HepG2 (cell line): ENCODE results near the gene CERS4. TPM values are rescaled to one million over a fixed set of nuclear protein-coding genes. Genes with fewer than 3 reads are reported as not detected.
A peak's percentile ranks its signal among the peaks of the same experiment; 100 is the strongest.

Experiments used
- ATF3 ChIP-seq: sonication (generic); formaldehyde crosslinking; IDR thresholded peaks from 2 replicates; pipeline ENCODE4 v1.4.0; 2020; ENCODE audit warnings: missing genetic modification reagents
- CENPBD1 ChIP-seq: sonication (generic); formaldehyde crosslinking; IDR thresholded peaks from 2 replicates; pipeline ENCODE4 v1.8.0; 2022; ENCODE audit warnings: missing genetic modification reagents, low read depth, mild to moderate bottlenecking, borderline replicate concordance
- DMAP1 ChIP-seq: IDR thresholded peaks from 2 replicates; pipeline ENCODE4 v1.6.1; 2016
- NR2C2 ChIP-seq: sonication (generic); formaldehyde crosslinking; IDR thresholded peaks from 2 replicates; pipeline ENCODE4 v1.4.0; 2020; ENCODE audit warnings: missing genetic modification reagents, mild to moderate bottlenecking, moderate library complexity, borderline replicate concordance
- POLR2AphosphoS5 ChIP-seq: IDR thresholded peaks from 2 replicates; pipeline ENCODE4 v1.6.1; 2012; ENCODE audit warnings: low read depth, low read length
- RFXAP ChIP-seq: sonication (generic); formaldehyde crosslinking; IDR thresholded peaks from 2 replicates; pipeline ENCODE4 v1.4.0; 2020; ENCODE audit warnings: missing genetic modification reagents, borderline replicate concordance
- SKIL ChIP-seq: sonication (generic); formaldehyde crosslinking; IDR thresholded peaks from 2 replicates; pipeline ENCODE4 v1.8.0; 2022; ENCODE audit warnings: missing genetic modification reagents, mild to moderate bottlenecking, moderate library complexity, borderline replicate concordance
- SNAPC4 ChIP-seq: sonication (generic); formaldehyde crosslinking; IDR thresholded peaks from 2 replicates; pipeline ENCODE4 v1.4.0; 2020; ENCODE audit warnings: mild to moderate bottlenecking, missing genetic modification reagents
- STAG1 ChIP-seq: sonication (generic); formaldehyde crosslinking; IDR thresholded peaks from 2 replicates; pipeline ENCODE4 v1.4.0; 2020; ENCODE audit warnings: missing genetic modification reagents
- XBP1 ChIP-seq: sonication (generic); formaldehyde crosslinking; IDR thresholded peaks from 2 replicates; pipeline ENCODE4 v1.5.0; 2020; ENCODE audit warnings: missing genetic modification reagents
- ZBTB33 ChIP-seq: sonication (generic); formaldehyde crosslinking; IDR thresholded peaks from 2 replicates; pipeline ENCODE4 v1.4.0; 2020; ENCODE audit warnings: missing genetic modification reagents
- ZNF121 ChIP-seq: sonication (generic); formaldehyde crosslinking; IDR thresholded peaks from 2 replicates; pipeline ENCODE4 v1.5.0; 2020; ENCODE audit warnings: mild to moderate bottlenecking, missing genetic modification reagents
- ZNF232 ChIP-seq: sonication (generic); formaldehyde crosslinking; IDR thresholded peaks from 2 replicates; pipeline ENCODE4 v1.4.0; 2020; ENCODE audit warnings: missing genetic modification reagents, borderline replicate concordance
- ZNF552 ChIP-seq: sonication (generic); formaldehyde crosslinking; IDR thresholded peaks from 2 replicates; pipeline ENCODE4 v1.9.0; 2022; ENCODE audit warnings: missing genetic modification reagents, mild to moderate bottlenecking, borderline replicate concordance
- ZNF605 ChIP-seq: sonication (generic); formaldehyde crosslinking; IDR thresholded peaks from 2 replicates; pipeline ENCODE4 v1.8.0; 2022; ENCODE audit warnings: mild to moderate bottlenecking, missing genetic modification reagents
- ZNF784 ChIP-seq: sonication (generic); formaldehyde crosslinking; IDR thresholded peaks from 2 replicates; pipeline ENCODE4 v1.5.1; 2020; ENCODE audit warnings: missing genetic modification reagents, mild to moderate bottlenecking, borderline replicate concordance
- ZZZ3 ChIP-seq: sonication (generic); formaldehyde crosslinking; IDR thresholded peaks from 2 replicates; pipeline ENCODE4 v1.4.0; 2020; ENCODE audit warnings: missing genetic modification reagents, mild to moderate bottlenecking, borderline replicate concordance
- polyA plus RNA-seq, 8 experiments: library from polyadenylated mRNA; depleted of rRNA in 3 of 8; stranded (reverse) in 7 of 8; unstranded in 1 of 8; fragments of >200 nt; fragmentation: Illumina TruSeq in 4 of 8; extraction: Trizol in 4 of 8; gene quantifications; 2 replicates each; pipeline versions ENCODE4 v1.2.1 to v1.2.3, GENCODE V29; 2011 to 2016; ENCODE audit warnings: low read depth in 4 of 8, missing spikeins in 1 of 8, mixed read lengths in 1 of 8; ENCODE audit not compliant: insufficient read depth in 1 of 8
- total RNA-seq, 5 experiments: library from RNA; depleted of rRNA; stranded (reverse); fragments of >200 nt; fragmentation: Illumina TruSeq; extraction: Trizol; gene quantifications; 2 replicates each; pipeline ENCODE4 v1.2.3, GENCODE V29; 2016; ENCODE audit warnings: low read depth in 1 of 5

Gene CERS4
- total and polyA plus RNA-seq, 2 of the 13 experiments (the other 11 are each of a cell fraction or from before 2014, with no cell fraction given) = 74.7 to 83.5 TPM

GRCh38 chr19:8245869-8246835 is 37.0 kb downstream of the CERS4 start (continued):
- TF ChIP-seq SNAPC4 (CRISPR knock-in tag) (no peak), RFXAP (CRISPR knock-in tag) (no peak), ZNF605 (CRISPR knock-in tag) (peak; percentile 72), STAG1 (CRISPR knock-in tag) (peak; percentile 23), ZNF784 (CRISPR knock-in tag) (0 out of 2 replicates have a peak, but pooled peaks have one; percentile 13), ZNF232 (CRISPR knock-in tag) (no peak), SKIL (CRISPR knock-in tag) (peak; percentile 71; the same call in 1 of the 2 replicates), ZBTB33 (CRISPR knock-in tag) (no peak; the same call in 1 of the 2 replicates), ZNF121 (CRISPR knock-in tag) (peak; percentile 91), NR2C2 (CRISPR knock-in tag) (peak; percentile 81), DMAP1 (CRISPR knock-in tag) (peak; percentile 75; the same call in 1 of the 2 replicates), CENPBD1 (CRISPR knock-in tag) (no peak), POLR2AphosphoS5 (peak; percentile 59), ZNF552 (CRISPR knock-in tag) (no peak), ZZZ3 (no peak), XBP1 (no peak), ATF3 (CRISPR knock-in tag) (no peak; the same call in 1 of the 2 replicates)
